ENCODE results near the gene CTXND2.
"Not testable (repeated sequence)": the region's sequence is repeated elsewhere in the genome, so short reads cannot be mapped to it uniquely, and the experiment has no call there.

CTXND2 gene

DNA sequence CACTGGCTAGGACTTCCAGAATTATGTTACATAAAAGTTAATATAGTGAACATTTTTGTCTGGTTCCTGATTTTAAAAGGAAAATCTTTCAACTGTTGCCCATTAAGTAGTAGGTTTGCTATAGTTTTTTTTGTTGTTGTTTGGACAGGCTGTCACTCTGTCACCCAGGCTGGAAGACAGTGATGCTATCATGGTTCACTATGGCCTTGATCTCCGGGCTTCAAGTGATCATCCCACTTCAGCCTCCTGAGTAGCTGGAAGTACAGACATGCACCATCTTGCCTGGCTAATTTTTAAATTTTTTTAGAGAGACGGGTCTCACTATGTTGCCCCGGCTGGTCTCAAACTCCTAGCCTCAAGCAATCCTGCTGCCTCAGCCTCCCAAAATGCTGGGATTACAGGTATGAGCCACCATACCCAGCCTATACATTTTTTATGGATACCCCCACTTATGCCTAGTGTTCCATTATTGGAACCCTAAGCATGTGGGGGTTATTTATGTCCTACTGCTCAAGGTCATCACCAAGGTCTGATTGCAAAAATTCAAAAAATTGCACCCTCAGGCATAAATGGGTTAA is 6.5 kb downstream of the CTXND2 start:
- no peak for DNase-seq

DNA sequence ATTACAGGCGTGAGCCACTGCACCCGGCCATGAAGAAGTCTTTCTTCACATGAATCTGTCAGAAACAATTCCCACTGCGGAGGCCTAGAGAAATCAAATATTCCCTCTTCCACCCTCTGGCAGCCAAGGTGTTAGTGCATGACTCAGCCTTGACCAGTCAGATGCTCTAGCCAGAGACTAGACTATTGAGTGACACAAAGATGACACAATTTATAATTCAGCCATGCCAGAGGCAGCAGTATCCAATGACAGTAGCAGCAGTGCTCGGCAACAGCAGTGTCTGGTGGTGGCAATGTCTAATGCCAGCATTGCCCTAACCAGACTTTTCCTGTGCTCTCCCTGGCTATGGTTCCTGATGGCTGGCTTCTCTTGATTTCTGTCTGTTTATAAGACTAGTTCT is 8.7 kb downstream of the CTXND2 start:
- DNase-seq: no peak

DNA sequence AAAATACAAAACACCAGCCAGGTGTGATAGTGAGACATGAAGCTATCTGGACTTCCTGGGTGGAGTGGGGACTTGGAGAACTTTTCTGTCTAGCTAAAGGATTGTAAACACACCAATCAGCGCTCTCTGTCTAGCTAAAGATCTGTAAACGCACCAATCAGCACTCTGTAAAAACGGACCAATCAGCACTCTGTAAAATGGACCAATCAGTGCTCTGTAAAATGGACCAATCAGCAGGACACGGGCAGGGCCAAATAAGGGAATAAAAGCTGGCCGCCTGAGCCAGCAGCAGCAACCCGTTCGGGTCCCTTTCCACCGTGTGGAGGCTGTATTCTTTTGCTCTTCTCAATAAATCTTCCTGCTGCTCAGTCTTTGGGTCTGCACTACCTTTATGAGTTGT is 12.9 kb downstream of the CTXND2 start:
- not testable (repeated sequence) for DNase-seq

DNA sequence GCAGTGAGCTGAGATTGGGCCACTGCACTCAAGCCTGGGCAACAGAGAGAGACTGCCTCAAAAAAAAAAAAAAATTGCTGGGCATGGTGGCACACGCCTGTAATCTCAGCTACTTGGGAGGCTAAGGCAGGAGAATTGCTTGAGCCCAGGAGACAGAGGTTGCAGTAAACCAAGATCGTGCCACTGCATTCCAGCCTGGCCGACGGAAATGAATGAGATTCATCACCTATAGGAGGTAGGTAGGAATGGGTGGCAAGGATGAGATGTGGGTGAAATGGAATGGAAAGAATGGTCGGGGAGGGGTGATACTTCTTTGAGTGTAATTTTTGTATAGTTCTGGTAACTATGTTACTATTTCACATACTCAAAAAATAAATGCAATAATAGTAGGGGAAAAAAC is 15.4 kb downstream of the CTXND2 start:
- DNase-seq: no peak

DNA sequence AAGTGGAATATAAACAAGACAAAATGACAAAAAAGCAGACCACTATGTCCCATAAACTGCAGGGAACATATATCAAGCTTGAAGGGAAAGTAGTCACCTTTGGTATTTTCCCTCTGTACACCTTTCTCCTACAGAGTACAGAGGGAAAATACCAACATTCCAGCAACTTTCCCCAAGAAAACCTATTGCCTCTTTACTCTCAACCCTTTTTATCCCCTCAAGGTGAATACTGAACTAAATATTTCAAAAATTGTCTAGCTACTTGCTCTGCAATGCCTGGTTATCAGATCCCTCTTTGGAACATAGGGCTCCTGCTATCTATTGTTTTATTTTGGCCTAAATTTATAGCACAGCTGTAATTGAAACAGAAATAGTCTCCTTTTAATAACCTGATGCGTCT is 15.8 kb downstream of the CTXND2 start:
- no peak for DNase-seq

DNA sequence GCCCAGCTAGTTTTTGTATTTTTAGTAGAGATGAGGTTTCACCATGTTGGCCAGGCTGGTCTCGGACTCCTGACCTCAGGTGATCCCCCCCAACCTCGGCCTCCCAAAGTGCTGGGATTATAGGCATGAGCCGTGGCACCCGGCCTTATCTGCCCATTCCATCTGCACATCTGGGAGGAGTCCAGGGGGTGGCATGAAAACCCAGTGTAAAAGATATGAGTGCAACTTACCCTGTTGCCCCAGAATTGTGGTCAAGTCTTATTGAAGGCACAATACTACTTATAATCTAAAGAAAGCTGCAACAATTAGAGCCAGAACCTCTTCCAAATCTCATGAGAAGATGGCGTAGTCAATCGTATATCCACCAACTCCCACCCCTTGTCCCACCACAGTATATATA is 18.4 kb downstream of the CTXND2 start:
- no peak for DNase-seq

DNA sequence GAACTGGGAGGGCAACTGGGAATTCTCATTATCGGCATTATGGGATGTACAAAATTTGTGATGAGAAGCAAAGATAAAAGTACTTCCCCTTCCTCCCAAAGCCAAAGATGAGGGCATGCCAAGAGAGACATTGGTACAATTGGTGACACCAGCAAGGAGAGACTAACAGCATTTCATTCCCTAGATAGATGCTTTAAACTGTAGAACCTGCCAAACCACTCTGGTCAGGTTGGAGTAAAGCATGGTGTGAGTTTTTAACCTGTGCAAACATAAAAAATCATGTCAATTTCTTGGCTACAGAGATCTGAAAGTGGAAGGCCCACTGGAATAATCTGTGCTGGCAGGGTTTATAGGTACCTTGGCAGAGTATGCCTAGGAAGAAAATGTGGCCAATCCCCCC is 19.4 kb downstream of the CTXND2 start:
- DNase-seq: no peak

DNA sequence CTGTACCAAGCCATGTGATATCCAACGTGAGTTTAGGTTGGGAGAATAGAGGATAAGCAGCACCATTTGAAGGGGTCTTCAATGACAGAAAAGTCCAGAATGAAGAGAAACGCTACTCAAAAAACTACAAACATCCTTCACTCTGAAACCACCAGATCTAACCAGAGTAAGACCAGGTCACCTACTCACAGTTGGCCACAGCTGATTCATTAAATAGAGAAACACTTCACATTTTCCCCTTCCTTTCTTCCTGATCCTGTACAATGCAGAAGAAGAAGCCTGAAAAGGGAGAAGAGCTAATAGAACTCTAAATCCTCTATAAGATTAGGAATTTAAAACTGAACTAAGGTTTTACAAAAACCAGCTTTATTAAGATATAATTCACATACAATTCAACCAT is 19.9 kb downstream of the CTXND2 start:
- DNase-seq: no peak

DNA sequence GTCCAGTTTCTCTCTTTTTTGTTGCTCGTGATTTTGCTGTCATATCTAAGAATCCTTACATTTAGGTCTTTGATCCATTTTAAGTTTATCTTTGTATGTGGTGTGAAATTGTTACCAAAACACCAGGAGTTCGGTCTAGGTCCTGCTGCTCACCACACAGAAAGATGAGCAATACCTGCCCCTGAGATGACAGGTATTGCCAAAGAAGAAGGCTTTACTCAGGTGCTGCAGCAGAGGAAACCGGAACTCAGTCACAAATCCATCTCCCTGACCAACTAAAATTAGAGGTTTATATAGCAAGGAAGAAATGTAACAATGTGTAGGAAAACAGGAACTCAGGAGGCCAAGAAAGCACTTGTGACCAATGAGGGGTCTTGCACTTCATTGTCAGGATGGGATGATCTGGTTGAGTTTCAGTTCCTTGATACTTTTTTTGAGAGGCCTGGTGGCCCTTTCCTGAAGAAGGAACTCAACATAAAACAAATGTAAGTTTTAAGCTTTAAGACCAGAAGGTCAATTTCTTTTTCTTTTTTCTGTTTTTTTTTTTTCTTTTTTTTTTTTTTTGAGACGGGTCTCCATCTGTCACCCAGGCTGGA is 22.7 kb downstream of the CTXND2 start:
- no peak for DNase-seq

DNA sequence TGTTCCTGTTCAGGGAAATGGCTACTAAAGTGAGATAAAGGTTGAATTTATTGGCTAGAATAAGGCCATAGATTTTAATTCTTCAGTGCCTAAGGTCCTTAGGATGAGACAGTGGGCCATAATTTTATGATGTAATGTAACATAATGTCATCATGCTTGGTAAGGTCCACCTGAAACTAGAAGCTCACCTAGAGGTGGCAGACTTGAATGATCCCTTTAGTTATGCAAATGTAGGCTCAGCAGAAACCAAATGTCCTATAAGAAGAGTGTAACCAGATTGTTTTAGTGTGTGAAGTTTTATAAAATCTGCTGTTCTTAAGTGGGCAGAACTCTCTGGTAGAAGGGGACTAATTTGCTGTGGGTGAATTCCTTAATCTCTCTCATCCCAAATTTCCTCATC is 25.7 kb downstream of the CTXND2 start:
- no peak for DNase-seq

DNA sequence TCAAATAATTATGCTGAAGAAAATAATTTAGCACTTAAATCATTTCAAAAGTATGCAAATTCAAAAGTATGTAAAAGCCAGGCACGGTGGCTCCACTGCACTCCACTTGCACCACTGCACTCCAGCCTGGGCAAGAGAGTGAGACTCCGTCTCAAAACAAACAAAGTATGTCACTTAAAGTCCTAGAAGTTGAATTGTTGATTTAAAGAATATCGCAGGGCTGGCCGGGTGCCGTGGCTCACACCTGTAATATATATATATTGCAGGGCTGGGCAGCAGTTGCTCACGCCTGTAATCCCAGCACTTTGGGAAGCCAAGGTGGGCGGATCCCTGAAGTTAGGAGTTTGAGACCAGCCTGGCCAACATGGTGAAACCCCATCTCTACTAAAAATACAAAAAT is 30.5 kb downstream of the CTXND2 start:
- DNase-seq: no peak

DNA sequence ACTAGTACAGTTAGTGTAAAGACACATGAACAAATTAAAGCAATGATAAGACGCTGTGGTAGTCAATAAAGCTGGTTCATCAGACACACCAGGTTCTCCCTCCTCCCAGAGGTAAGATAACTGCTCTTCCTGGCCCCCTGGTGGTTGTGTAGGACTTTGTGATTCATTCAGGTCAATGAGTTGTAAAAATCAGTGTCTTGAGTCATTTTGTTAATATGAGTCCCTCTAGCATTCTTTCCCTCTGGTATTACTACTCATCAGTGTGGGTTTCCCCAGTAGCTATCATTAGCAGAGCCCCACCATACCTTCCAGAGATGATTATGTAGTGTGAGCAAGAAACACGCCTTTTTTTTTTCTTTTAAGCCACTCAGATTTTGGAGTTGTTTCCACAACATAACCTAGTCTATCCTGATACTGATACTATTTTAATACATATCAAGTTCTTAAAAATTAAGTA is 35.6 kb downstream of the CTXND2 start:
- DNase-seq: peak; percentile 84

DNA sequence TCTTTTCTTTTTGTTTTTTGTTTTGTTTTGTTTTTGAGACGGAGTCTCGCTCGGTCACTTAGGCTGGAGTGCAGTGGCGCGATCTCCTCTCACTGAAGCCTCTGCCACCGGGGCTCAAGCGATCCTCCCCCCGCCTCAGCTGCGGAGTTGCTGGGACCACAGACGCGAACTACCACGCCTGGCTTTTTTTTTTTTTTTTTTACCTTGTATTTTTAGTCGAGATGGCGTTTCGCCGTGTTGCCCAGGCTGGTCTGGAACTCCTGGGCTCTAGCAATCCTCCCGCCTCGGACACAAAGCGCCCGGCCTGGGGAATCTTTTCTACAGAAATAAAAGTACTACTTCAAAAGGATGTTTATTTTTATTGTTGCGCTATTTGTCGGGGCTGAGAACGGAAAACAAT is 38.1 kb downstream of the CTXND2 start:
- peak; percentile 12 for DNase-seq

DNA sequence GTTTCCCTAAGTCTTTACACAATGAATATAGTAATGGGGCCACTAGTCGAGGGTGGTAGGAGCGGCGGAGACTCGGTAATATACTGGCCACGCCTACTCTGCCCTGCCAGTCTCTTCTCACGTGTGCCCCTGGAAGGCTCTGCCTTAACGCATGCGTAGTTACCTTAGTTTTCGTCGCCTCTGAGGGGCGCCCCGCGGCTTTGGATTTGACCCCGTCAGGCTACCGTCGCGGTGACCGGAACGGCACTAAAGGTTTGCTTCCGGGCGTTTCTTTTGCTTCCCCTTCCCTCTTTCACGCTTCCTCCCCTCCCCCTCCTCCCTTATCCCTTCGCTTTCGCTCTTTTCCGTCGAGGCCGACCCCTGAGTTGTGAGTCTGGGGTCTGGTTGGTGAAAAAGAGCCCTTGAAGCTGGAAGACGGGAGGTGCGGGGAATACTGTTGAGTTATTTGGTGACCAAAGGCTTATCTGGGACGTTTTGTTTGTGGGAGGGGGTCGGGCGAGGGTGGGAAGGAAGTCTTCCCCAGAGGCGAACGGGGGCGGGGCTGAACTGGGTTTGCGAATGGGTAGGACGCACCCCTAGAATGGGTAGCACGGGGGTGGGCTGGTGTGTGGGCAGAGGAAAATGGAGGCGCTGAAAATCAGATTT is 39.3 kb downstream of the CTXND2 start, which contains the start of gene SETDB1:
Gene SETDB1 (plus strand): TSS at position 267 of the 645 bp plus-strand sequence. CDS start 1,352 bp downstream, outside the sequence.
- peak; percentile 92 for DNase-seq

DNA sequence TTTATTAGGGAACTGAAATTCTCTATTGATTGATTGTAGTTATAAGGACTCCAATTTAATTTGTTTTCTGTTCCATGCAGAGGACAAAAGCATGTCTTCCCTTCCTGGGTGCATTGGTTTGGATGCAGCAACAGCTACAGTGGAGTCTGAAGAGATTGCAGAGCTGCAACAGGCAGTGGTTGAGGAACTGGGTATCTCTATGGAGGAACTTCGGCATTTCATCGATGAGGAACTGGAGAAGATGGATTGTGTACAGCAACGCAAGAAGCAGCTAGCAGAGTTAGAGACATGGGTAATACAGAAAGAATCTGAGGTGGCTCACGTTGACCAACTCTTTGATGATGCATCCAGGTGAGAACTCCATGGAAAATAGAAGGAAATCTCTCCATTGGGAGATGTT is 40.7 kb downstream of the CTXND2 start:
- no peak for DNase-seq

DNA sequence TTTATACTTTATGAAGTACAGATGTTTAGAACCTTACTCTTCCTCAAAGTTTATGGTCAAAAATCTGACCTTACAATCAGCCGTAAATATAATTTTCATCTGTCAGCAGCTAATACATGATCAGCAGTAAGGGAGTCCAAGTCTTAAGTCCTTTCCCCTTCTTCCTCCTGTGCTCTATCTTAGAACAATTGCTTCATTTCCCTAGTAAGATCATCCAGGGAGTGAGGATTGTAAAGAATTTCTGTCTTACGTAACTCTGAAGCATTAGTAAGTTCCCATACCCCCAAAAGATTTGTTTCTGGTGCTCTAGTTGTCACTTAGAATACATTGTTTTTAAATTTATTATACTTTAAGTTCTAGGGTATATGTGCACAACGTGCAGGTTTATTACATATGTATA is 41.4 kb downstream of the CTXND2 start:
- DNase-seq: no peak

DNA sequence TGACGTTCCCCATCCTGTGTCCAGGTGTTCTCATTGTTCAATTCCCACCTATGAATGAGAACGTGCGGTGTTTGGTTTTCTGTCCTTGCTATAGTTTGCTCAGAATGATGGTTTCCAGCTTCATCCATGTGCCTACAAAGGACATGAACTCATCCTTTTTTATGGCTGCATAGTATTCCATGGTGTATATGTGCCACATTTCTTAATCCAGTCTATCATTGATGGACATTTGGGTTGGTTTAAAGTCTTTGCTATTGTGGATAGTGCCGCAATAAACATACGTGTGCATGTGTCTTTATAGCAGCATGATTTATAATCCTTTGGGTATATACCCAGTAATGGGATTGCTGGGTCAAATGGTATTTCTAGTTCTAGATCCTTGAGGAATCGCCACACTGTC is 41.8 kb downstream of the CTXND2 start:
- not testable (repeated sequence) for DNase-seq

DNA sequence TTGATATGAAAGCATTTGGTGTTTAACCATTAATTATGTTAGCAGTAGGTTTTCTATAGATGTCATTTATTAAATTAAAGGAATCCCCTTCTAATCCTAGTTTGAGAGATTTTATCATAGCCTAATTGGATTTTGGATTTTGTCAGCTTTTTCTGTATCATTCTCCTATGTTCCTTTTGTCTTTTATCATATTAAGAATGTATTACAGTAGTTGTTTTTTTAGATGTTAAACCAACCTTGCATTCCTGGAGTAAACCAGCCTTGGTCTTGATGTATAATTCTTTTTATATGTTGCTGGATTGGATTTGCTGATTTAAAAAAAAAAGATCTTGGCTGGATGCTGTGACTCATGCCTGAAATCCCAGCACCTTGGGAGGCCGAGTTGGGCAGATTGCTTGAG is 44.8 kb downstream of the CTXND2 start:
- no peak for DNase-seq

DNA sequence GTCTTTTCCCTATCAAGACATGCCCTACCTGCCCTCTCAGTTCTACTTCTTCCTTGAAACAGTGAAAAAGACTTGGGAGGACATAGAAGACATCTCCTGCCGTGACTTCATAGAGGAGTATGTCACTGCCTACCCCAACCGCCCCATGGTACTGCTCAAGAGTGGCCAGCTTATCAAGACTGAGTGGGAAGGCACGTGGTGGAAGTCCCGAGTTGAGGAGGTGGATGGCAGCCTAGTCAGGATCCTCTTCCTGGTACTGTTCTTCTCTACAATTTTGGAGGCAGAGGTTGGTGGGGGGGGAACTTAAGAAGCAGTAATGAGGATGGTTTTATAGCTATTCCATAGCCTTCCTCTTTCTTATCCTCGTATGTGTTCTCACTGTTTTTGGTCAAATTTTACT is 57.9 kb downstream of the CTXND2 start:
- no peak for DNase-seq

DNA sequence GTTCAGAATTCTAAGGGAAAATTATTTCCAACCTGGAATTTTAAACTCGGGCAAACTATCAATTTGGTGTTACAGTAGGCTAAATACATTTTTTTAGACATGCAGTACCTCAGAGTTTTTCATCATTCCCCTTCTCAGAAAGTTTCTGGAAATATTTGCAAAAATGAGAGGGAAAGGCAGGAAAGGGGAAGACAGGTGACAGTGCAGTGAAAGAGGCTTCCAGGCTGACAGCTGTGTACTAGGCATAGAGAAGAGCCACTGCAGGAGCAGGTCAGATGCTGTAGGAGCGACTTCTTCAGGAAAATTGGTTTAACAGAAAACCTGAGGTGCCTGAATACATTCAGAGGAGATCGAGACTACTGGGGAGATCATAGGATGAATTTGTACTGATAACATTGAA is 67.8 kb downstream of the CTXND2 start:
- no peak for DNase-seq

DNA sequence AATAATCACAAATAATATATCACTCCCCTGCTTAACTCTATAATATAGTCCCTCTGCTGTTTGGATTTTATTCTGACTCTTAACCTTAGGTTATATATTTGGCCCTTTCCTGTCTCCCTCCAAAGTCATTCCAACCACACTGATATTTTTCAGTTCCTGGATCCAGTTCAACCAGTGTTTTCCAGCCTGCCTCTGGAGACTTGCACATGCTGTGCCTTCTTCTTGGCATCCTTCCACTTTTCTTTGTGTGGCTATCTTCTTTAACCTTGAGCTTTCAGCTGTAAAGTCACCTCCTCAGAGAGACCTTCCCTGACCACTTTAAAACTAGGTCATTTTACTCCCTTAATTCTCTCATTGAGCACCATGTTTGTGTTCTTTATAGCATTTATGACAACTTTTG is 68.3 kb downstream of the CTXND2 start:
- no peak for DNase-seq

DNA sequence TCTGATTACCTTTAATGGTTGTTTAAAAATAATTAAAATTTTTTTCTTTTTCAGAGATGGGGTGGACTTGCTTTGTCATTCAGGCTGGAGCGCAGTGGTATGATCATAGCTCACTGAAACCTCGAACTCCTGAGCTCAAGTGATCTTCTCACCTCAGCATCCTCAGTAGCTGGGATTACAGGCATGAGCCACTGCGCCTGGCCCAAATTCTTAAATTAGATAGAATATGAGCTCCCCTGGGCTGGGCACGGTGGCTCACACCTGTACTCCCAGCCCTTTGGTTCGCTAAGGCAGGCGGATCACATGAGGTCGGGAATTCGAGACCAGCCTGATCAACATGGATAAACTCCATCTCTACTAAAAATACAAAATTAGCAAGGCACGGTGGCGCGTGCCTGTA is 70.7 kb downstream of the CTXND2 start:
- DNase-seq: no peak

DNA sequence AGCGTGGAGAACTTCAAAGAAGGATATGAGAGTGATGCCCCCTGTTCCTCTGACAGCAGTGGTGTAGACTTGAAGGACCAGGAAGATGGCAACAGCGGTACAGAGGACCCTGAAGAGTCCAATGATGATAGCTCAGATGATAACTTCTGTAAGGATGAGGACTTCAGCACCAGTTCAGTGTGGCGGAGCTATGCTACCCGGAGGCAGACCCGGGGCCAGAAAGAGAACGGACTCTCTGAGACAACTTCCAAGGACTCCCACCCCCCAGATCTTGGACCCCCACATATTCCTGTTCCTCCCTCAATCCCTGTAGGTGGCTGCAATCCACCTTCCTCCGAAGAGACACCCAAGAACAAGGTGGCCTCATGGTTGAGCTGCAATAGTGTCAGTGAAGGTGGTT is 73.7 kb downstream of the CTXND2 start:
- DNase-seq: no peak

DNA sequence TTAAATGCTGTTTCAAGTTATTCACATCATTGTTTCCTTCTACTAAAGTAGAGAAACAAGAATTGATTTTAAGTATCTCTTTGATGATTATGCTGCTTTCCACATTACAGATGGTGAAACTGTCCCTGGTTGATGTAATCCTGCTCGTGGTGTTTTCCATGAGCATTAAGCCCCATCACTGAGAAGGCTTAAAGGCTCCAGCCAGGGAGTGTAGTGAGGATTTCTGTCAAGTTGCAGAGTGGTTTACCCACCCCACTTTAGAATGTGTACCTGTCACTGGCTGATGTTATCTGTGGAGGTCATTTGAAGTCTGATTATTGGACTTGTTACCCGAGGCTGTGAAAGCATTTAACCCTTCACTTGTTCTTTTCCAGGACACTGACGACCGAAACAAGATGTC is 74.8 kb downstream of the CTXND2 start:
- no peak for DNase-seq

Data from activated naive CD4-positive, alpha-beta T cell treated with anti-CD3 and anti-CD28 coated beads, Interleukin-2, amount 50 U/mL, for 16 hours (primary cell).